ENCODE measurements around the gene FSTL3. TPM values are rescaled to one million over a fixed set of nuclear protein-coding genes. Genes with fewer than 3 reads are reported as not detected.

FSTL3 gene
- total and polyA plus RNA-seq, 4 donors = 15.1 to 172 (median 114) TPM

- TF ChIP-seq CTCF (IDR thresholded peaks at IDR 0.05; ENCODE audit: control extremely low read depth, extremely low read depth) = no peak
- WGBS, 2 donors = 96% methylated on average over 30 of the region's 30 CpGs
- H3K27ac ChIP-seq (ENCODE audit: low read depth in 1 of 2, low read length in 1 of 2) = no peak overlapping the region
- no peaks in the 10 kb centered on the region for H3K27me3 ChIP-seq (ENCODE audit: control insufficient read depth in 3 of 3, insufficient read depth in 3 of 3, low read length in 2 of 3)
- H3K9me3 ChIP-seq (ENCODE audit: control insufficient read depth in 4 of 4, insufficient read depth in 3 of 4, low read length in 3 of 4) = no peaks in the 10 kb centered on the region
- ATAC-seq (ENCODE audit: insufficient read depth, low FRiP score) (no peak), DNase-seq (no peak)
- peaks cover 0 to 15% (median 5%) of the 10 kb centered on the region in 5 donors for H3K4me1 ChIP-seq (ENCODE audit: control insufficient read depth in 5 of 5, insufficient read depth in 5 of 5, low read length in 5 of 5)
- no peak overlapping the region for H3K9ac ChIP-seq (ENCODE audit: insufficient read depth in 1 of 2, low read length in 2 of 2)
- peaks cover 0 to 18% (median 4%) of the 10 kb centered on the region in 4 donors for H3K36me3 ChIP-seq (ENCODE audit: control insufficient read depth in 4 of 4, insufficient read depth in 4 of 4, low read length in 4 of 4)
- H3K4me3 ChIP-seq = no peak overlapping the region
Observed at GRCh38 chr19:629961-630714, 46.1 kb upstream of the FSTL3 start.

DNA sequence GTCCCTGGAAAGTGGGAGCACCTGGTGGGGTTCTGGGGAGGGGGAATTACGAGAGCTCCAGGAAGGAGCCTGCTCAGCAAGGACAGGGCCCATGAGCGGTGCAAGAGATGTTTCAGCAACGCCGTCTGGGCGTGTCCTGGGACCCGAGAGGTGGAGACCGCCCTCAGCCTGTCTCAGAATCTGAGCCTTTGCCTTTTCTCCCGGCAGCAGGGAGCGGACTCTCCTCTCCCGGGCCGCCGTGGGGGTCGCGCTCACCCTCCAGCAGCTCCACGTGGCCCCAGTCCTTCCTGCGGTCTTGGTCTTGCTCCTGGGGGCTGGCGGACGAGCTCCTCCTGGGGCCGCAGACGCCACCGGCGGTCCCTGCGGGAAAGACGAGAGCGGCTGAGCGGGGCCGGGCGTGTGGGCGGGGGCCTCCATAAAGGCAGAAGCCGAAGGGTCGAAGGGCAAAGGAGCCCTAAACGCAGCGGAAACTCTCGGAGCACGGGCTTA is 43.6 kb upstream of the FSTL3 start:
- Histone ChIP-seq H3K9me3 (ENCODE audit: control insufficient read depth in 4 of 4, insufficient read depth in 3 of 4, low read length in 3 of 4) (no peaks in the 10 kb centered on the region), H3K27me3 (ENCODE audit: control insufficient read depth in 3 of 3, insufficient read depth in 3 of 3, low read length in 2 of 3) (no peaks in the 10 kb centered on the region), H3K36me3 (ENCODE audit: control insufficient read depth in 4 of 4, insufficient read depth in 4 of 4, low read length in 4 of 4) (peaks cover 0 to 14% (median 3%) of the 10 kb centered on the region in 4 donors), H3K27ac (ENCODE audit: low read depth in 1 of 2, low read length in 1 of 2) (no peak overlapping the region), H3K9ac (ENCODE audit: insufficient read depth in 1 of 2, low read length in 2 of 2) (no peak overlapping the region), H3K4me3 (peak overlapping the region; percentile 88), H3K4me1 (ENCODE audit: control insufficient read depth in 5 of 5, insufficient read depth in 5 of 5, low read length in 5 of 5) (peaks cover 0 to 15% (median 5%) of the 10 kb centered on the region in 5 donors)
- DNase-seq (peak; percentile 30 to 54 (median 44)), ATAC-seq (ENCODE audit: insufficient read depth, low FRiP score) (no peak)
- 3% methylated on average over 35 of the region's 35 CpGs for WGBS, 2 donors
- TF ChIP-seq CTCF (IDR thresholded peaks at IDR 0.05; ENCODE audit: control extremely low read depth, extremely low read depth) = no peak

DNA sequence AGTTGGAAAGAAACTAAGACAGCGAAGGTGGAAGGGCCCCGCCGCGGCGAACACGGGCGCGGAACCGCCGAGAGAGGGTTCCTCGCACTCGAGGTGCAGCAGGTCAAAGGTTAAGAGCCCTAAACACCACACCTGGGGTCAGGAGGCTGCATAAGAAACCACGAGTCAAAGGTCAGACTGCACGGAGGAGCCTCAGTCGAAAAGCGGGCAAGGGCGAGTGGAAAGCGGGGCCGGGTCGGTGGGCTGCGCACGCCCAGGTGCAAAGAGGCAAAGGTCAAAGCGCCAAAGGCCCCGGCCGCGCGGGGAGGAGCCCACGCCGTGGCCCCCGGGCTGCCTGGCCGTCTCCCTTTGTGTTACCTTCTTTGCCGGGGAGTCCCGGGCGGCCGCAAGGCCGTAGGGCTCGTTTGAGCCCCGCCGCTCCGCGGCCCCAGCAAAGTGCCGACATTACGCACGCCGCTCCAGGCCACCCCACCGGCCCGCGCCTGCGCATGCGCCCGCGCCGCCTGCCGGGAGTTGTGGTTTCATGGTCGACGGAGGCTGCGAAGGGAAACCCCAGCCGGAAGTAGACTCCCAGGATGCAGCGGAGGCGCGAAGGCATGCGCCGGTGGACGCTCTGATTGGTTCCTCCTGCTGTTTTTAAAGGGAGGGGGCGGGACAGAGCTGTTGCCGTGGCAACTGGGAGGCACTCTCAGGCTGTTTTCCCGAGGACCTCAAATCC is 43.0 kb upstream of the FSTL3 start, which contains the start of gene POLRMT:
TSS of gene POLRMT (minus strand) at position 470 of the 718 bp plus-strand sequence. CDS start at position 445, 25 bp downstream.
- no peaks in the 10 kb centered on the region for H3K27me3 ChIP-seq (ENCODE audit: control insufficient read depth in 3 of 3, insufficient read depth in 3 of 3, low read length in 2 of 3)
- H3K4me3 ChIP-seq = peak within 1 kb of the TSS; percentile 88
- peaks cover 0 to 15% (median 5%) of the 10 kb centered on the region in 5 donors for H3K4me1 ChIP-seq (ENCODE audit: control insufficient read depth in 5 of 5, insufficient read depth in 5 of 5, low read length in 5 of 5)
- DNase-seq (peak; percentile 99 to 100 (median 99)), ATAC-seq (ENCODE audit: insufficient read depth, low FRiP score) (peak; percentile 95)
- H3K9ac ChIP-seq (ENCODE audit: insufficient read depth in 1 of 2, low read length in 2 of 2) = peak within 1 kb of the TSS in 1 of 2 donors; percentile 59
- H3K27ac ChIP-seq (ENCODE audit: low read depth in 1 of 2, low read length in 1 of 2) = peak within 1 kb of the TSS; percentile 69 to 71
- H3K9me3 ChIP-seq (ENCODE audit: control insufficient read depth in 4 of 4, insufficient read depth in 3 of 4, low read length in 3 of 4) = no peaks in the 10 kb centered on the region
- peaks cover 0 to 14% (median 2%) of the 10 kb centered on the region in 4 donors for H3K36me3 ChIP-seq (ENCODE audit: control insufficient read depth in 4 of 4, insufficient read depth in 4 of 4, low read length in 4 of 4)
- WGBS, 2 donors = 0 to 1% methylated on average over 53 to 67 of the region's 67 CpGs
- TF ChIP-seq CTCF (IDR thresholded peaks at IDR 0.05; ENCODE audit: control extremely low read depth, extremely low read depth) = no peak

Measured in lung (tissue), 12 donors.